GM04504 (cell line): Measurements from ENCODE around the gene MAP3K2.
"Not testable (repeated sequence)": the region's sequence is repeated elsewhere in the genome, so short reads cannot be mapped to it uniquely, and the experiment has no call there.

Experiments
- DNase-seq: peaks from one replicate; pipeline ENCODE4 v3.0.0-alpha.2; 2012; ENCODE audit warnings: low read depth

MAP3K2 gene

GRCh38 chr2:127382831-127383230 is 4.9 kb downstream of the MAP3K2 start:
- no peak for DNase-seq

GRCh38 chr2:127381762-127382161 is 6.0 kb downstream of the MAP3K2 start:
- DNase-seq, result no peak

DNA sequence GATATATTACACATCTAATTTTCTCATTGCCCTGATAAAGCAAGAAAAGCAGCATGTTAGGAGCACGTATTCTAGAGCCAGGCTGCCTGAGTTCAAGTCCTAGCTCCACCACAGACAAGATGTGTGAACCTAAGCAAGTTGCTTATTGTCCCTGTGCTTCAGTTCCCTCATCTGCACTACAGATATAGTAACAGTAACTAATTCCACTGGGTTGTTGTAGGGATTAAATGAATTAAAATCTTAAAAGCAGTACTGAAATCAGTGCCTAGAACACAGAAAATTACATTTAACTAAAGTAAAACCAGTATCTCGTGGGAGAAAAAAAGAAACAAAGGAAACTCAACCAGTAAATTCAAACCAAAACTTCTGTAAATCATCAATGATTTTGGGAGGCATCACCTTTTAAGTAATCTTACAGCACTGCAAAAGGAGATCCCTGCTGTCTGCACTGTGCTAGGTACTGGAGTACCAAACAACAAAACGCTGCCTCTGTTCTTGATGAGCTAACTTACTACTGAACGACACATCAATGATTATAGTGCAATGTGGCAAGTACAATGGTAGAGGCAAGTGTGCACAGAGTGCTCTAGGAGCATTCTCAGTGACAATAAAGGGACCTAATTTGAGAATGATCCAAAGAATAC is 7.9 kb downstream of the MAP3K2 start:
- no peak for DNase-seq

DNA sequence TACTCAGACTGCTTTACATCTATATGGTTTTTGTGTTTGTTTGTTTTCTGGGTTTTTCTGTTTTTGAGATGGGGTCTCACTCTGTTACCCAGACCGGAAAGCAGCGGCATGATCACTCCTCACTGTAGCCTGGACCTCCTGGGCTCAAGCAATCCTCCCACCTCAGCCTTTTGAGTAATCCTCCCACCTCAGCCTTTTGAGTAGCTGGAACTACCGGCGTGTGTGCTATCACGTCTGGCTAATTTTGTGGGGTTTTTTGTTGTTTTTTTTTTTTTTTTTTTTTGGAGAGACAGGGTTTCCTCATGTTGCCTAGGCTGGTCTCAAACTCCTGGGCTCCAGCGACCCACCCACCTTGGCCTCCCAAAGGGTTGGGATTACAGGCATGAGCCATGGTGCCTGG is 9.1 kb downstream of the MAP3K2 start:
- DNase-seq, result no peak

GRCh38 chr2:127377262-127377661 is 10.5 kb downstream of the MAP3K2 start:
- no peak for DNase-seq

GRCh38 chr2:127376257-127376656 is 11.5 kb downstream of the MAP3K2 start:
- no peak for DNase-seq

GRCh38 chr2:127373362-127374083 is 14.3 kb downstream of the MAP3K2 start:
- no peak for DNase-seq

DNA sequence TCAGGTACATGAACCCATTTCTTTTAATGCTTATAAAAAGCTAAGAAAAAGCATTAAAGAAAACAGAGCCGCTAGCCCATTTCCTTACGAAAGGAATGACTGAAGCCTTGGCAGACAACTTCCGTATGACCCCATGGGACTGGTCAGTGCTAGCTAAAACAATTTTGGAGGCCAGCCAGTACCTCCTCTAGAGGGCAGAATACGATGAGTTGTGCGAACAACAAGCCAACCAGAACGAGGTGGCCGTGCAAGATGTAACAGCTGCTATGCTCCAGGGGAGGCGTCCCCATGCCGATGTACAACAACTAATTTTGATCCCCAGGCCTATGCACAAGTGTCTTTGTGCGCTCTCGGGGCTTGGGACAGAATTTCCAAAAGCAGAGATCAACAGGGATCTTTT is 16.7 kb downstream of the MAP3K2 start:
- DNase-seq, result no peak

- no peak for DNase-seq
These were observed 17.8 kb downstream of the MAP3K2 start for GRCh38 chr2:127370010-127370409.

GRCh38 chr2:127365211-127365643 is 22.5 kb downstream of the MAP3K2 start:
- no peak for DNase-seq

DNA sequence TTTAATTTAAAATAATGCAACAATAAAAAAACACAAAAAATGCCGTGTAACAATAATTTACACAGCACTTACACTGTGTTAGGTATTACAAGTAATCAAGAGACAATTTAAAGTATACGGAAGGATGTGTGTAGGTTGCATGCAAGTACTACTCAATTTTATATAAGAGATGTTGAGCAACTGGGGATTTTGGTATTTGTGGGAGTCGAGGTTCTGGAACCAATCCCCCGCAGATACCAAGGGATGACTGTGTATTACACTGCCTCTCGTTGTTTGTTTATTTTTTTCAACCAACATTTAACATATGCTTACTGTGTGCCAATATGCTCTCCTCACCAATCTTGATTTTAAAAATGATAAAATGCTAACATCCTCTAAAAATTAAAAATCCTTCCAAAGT is 24.8 kb downstream of the MAP3K2 start:
- no peak for DNase-seq

DNA sequence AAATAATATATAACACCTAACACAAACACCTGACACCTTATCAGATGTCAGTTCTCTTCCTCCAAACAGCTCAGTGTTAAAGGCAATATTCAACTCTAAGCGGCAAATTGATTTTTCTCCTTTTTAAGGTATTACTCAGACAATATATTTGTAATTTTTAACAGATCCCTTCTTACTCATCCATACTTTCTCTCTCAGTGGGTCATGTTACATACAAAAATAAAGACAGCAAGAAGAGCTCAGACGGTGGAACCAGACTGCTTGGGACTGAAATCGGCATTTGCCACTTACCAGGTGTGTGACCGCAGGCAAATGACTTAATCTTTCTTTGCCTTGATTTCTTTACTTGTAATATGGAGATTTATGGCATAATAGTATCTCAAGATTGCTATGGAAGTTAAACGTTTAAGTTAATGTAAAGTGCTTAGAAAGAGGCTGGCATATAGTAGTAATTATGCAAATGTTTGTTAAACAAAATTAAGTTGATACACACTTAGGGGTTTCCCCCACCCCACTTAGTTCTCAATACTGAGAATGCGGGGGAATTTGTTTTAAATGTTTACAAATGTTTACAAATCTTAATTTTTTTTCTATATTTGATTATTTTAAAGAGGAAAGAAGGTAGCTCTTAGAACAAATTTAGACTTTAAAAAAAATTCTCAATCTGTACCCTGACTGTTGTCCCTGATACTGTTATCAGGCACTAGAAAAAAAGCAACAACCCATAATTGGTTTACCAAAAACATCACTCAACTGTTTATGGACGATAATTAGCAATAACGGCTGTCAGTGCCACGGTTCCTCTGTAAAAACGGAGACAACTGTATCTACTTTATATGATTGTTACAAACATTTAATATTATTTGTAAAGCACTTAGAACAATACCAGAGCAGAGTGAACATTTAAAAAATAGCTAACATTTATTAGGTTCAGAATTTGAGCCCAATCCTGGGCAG is 25.6 kb downstream of the MAP3K2 start:
- DNase-seq, result no peak

- DNase-seq, result no peak
These were observed 27.5 kb downstream of the MAP3K2 start for GRCh38 chr2:127360242-127360641.

- no peak for DNase-seq
These were observed 28.3 kb downstream of the MAP3K2 start for GRCh38 chr2:127359520-127359919.

- DNase-seq, result no peak
These were observed 28.8 kb downstream of the MAP3K2 start for GRCh38 chr2:127358971-127359370.

GRCh38 chr2:127358044-127358443 is 29.7 kb downstream of the MAP3K2 start:
- DNase-seq, result no peak

DNA sequence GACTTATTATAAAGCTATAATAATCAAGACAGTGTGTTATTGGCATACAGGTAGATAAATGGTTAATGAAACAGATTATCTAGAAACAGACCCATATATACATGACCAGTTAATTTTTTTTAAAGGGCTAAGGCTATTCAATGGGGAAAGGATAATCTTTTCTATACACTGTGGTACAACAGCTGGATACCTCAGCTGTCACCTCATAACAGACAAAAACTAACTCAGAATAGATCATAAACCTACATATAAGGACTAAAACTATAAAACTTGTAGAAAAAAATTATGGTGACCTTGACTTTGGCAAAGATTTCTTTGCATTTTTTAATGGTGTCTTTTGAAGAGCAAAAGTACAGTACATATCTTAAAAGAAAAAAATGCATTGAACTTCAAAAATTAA is 30.2 kb downstream of the MAP3K2 start:
- no peak for DNase-seq

- no peak for DNase-seq
These were observed 31.2 kb downstream of the MAP3K2 start for GRCh38 chr2:127356531-127356930.

DNA sequence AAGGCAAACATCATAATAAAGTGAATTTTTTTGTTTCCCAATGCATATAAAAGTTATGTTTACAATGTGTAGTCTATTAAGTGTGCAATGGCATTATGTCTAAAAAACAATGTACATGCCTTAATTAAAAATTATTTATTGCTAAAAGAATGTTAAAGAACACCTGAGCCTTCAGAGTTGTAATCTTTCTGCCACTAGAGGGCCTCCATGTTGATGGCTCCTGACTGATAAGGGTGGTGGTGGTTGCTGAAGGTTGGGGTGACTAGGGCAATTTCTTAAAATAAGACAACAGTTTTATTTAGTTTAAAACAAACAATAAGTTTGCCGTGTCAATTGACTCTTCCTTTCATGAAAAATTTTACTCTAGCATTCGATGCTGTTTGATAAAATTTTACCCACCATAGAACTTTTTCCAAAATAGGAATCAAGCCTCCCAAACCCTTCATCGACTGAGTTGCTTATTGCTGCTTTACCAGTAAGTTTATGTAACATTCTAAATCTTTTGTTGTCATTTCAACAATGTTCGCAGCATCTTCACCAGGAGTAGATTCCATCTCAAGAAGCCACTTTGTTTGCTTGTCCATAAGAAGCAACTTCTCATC is 32.3 kb downstream of the MAP3K2 start:
- no peak for DNase-seq

- not testable (repeated sequence) for DNase-seq
These were observed 33.7 kb downstream of the MAP3K2 start for GRCh38 chr2:127353873-127354676.

DNA sequence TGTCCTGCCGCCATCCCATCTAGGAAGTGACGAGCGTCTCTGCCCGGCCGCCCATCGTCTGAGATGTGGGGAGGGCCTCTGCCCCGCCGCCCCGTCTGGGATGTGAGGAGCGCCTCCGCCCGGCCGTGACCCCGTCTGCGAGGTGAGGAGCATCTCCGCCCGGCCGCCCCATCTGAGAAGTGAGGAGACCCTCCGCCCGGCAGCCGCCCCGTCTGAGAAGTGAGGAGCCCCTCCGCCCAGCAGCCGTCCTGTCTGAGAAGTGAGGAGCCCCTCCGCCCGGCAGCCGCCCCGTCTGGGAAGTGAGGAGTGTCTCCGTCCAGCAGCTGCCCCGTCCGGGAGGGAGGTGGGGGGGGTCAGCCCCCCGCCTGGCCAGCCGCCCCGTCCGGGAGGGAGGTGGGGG is 34.6 kb downstream of the MAP3K2 start:
- not testable (repeated sequence) for DNase-seq
